LNCaP clone FGC (cell line): ENCODE data around the gene RUFY3.
"Not testable (repeated sequence)": the region's sequence is repeated elsewhere in the genome, so short reads cannot be mapped to it uniquely, and the experiment has no call there.

ENCODE experiments used
- DNase-seq: peaks from one replicate; pipeline ENCODE4 v3.0.0-alpha.2; 2011; ENCODE audit warnings: low read depth
- H3K4me3 ChIP-seq: 2 replicates; pipeline ENCODE4 v1.5.1; 2011; ENCODE audit warnings: mild to moderate bottlenecking, low read depth, low read length, control low read depth
- TF ChIP-seq, protein P1 (sequence below): IDR thresholded peaks from 2 replicates; pipeline ENCODE4 v1.5.1; 2012; ENCODE audit warnings: mild to moderate bottlenecking; ENCODE audit not compliant: control insufficient read depth, insufficient read depth; ENCODE audit errors: extremely low read depth

RUFY3 gene

DNA sequence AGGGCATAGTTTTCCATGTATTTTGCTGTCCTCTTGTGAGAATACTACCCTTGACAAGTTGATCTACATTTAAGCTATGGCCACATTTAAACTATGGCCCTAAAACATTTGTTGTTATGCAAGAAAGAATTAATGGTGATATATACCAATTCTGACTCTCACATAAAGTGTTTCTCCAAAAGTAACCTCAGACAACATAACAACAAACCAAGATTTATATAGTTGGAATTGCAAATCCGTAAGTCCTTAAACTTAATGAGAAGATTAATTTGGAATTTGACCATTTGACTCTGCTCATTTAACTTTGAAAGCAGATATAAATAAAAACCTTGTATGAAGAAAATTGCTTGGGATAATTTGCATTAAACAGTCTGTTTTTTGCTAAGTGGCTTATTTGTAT is 38.9 kb downstream of the RUFY3 start:
- H3K4me3 ChIP-seq, result no peak overlapping the region
- DNase-seq, result no peak
- TF ChIP-seq, protein P1, sequence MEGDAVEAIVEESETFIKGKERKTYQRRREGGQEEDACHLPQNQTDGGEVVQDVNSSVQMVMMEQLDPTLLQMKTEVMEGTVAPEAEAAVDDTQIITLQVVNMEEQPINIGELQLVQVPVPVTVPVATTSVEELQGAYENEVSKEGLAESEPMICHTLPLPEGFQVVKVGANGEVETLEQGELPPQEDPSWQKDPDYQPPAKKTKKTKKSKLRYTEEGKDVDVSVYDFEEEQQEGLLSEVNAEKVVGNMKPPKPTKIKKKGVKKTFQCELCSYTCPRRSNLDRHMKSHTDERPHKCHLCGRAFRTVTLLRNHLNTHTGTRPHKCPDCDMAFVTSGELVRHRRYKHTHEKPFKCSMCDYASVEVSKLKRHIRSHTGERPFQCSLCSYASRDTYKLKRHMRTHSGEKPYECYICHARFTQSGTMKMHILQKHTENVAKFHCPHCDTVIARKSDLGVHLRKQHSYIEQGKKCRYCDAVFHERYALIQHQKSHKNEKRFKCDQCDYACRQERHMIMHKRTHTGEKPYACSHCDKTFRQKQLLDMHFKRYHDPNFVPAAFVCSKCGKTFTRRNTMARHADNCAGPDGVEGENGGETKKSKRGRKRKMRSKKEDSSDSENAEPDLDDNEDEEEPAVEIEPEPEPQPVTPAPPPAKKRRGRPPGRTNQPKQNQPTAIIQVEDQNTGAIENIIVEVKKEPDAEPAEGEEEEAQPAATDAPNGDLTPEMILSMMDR, result no peak

DNA sequence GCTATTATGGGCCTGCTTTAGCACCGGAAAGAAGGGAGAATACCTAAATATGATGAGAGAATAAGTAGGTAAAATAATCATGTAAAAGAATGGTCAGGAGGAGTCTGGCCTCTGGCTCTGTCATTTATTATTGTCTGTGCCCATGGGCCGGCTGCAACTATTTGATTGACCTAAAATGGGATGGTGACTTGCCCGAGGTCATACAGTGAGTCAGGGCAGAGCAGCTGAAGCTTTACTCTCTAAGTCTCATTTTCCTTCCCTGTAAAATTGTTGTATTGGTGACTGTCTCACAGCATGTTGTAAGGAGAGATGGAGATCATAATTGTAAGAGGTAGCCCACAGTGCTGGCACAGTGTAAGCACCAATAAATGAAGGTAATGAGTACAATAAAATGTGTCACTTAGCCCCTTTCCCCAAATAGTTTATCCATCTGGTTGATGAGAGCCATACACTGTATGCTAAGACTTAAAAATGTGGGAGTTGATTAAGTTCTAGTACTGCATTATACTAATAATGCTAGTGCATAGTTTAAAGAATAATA is 39.6 kb downstream of the RUFY3 start:
- TF ChIP-seq, protein P1, result no peak
- no peak for DNase-seq
- H3K4me3 ChIP-seq, result no peak overlapping the region

DNA sequence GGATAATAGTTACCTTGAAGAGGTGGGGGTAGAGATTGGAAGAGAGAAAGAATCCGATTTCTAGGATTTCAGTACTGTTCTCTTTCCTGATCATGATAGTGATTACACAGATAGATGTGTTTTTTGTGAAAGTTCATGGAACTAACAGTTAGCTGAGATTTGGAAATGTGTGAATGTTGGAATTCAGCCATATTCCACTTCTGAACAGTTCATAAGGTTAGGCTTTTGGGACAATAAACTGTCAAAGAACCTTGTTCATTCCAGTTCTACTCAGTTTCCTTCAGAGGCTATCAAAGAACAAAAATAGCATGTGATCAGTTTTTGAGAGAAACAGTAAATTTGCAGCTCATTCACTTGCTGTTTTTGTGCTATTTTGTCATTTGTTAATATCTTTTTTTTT is 43.6 kb downstream of the RUFY3 start:
- DNase-seq, result no peak
- TF ChIP-seq, protein P1, result no peak
- no peak overlapping the region for H3K4me3 ChIP-seq

DNA sequence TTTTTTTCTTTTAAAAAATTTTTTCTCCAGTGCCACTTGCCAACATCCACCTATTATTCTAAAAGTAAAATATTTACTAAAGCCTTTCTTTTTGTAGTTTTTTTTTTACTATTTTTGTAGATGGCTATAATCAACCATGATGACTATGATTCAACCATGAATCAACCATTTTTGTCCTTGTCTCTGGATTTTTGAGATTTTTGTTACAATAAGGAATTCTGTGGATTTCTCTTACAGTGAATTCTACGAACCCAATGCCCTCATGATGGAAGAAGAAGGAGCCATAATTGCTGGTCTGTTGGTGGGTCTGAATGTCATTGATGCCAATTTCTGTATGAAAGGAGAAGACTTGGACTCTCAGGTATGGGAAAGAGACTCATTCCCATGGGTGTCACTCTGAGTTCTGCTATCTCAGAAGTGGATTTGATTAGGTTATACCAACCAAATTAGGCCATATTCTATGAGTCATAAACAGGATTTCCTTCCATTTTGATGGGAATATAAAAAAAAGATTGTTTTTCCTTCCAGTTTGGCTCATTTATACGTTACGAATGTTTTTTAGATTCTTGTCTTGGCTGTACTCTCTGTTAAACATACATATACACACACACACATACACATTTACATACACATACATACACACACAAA is 46.7 kb downstream of the RUFY3 start:
- DNase-seq, result no peak
- no peak overlapping the region for H3K4me3 ChIP-seq
- TF ChIP-seq, protein P1, result no peak

DNA sequence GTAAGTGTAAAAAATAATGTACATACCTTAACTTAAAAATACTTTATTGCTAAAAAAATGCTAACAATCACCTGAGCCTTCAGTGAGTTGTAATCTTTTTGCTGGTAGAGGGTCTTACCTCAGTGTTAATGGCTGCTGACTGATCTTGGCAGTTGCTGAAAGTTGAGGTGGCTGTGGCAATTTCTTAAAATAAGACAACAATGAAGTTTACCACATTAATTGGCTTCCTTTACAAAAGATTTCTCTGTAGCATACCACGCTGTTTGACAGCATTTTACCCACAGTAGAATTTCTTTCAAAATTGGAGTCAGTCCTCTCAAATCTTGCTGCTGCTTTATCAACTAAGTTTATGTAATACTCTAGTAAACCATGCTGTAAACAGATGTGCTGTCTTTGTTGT is 47.6 kb downstream of the RUFY3 start:
- not testable (repeated sequence) for H3K4me3 ChIP-seq, DNase-seq

- no peak for DNase-seq
- no peak overlapping the region for H3K4me3 ChIP-seq
- TF ChIP-seq, protein P1, result no peak
Observed at GRCh38 chr4:70772929-70773555, 51.3 kb downstream of the RUFY3 start.

- TF ChIP-seq, protein P1, result no peak
- H3K4me3 ChIP-seq, result no peak overlapping the region
- peak; percentile 98 for DNase-seq
Observed at GRCh38 chr4:70778888-70779422, 57.2 kb downstream of the RUFY3 start.
